DOHH2 (cell line): Measurements from ENCODE around the gene DBNDD1.

ENCODE experiments used
- EZH2phosphoT487 ChIP-seq: fragments of 200-600 bp; sonication (generic); IDR thresholded peaks from 2 replicates; pipeline ENCODE4 v1.6.1; 2017; ENCODE audit warnings: borderline replicate concordance, mild to moderate bottlenecking, antibody characterized with exemption, low read length, moderate library complexity, mixed read lengths
- TF ChIP-seq, protein P1 (sequence below): fragments of 200-600 bp; sonication (generic); IDR thresholded peaks from one replicate; pipeline ENCODE4 v1.5.1; 2014; ENCODE audit warnings: antibody characterized with exemption, mild to moderate bottlenecking, low read depth, low read length; ENCODE audit not compliant: poor library complexity, severe bottlenecking

GRCh38 chr16:90043526-90043925 is 24.3 kb upstream of the DBNDD1 start:
- TF ChIP-seq, protein P1, sequence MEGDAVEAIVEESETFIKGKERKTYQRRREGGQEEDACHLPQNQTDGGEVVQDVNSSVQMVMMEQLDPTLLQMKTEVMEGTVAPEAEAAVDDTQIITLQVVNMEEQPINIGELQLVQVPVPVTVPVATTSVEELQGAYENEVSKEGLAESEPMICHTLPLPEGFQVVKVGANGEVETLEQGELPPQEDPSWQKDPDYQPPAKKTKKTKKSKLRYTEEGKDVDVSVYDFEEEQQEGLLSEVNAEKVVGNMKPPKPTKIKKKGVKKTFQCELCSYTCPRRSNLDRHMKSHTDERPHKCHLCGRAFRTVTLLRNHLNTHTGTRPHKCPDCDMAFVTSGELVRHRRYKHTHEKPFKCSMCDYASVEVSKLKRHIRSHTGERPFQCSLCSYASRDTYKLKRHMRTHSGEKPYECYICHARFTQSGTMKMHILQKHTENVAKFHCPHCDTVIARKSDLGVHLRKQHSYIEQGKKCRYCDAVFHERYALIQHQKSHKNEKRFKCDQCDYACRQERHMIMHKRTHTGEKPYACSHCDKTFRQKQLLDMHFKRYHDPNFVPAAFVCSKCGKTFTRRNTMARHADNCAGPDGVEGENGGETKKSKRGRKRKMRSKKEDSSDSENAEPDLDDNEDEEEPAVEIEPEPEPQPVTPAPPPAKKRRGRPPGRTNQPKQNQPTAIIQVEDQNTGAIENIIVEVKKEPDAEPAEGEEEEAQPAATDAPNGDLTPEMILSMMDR, result no peak
- no peak for TF ChIP-seq EZH2phosphoT487
